ENCODE results near the gene GALNT3. TPM values are rescaled to one million over a fixed set of nuclear protein-coding genes. Genes with fewer than 3 reads are reported as not detected.

The GALNT3 gene
- total RNA-seq, 4 donors from 2014 or later: 0.94 to 8.4 (median 3.1) TPM

GRCh38 chr2:165810418-165810817 is 16.4 kb upstream of the GALNT3 start:
- ATAC-seq: no peak
- no peak for TF ChIP-seq POLR2AphosphoS5 (IDR thresholded peaks at IDR 0.05)
- no peak for TF ChIP-seq POLR2A (IDR thresholded peaks at IDR 0.05)
- no peak for TF ChIP-seq CTCF (IDR thresholded peaks at IDR 0.05)
- no peak for TF ChIP-seq EP300 (IDR thresholded peaks at IDR 0.05)
- H3K4me1 ChIP-seq: no peaks in the 10 kb centered on the region
- H3K27me3 ChIP-seq: no peaks in the 10 kb centered on the region
- H3K9me3 ChIP-seq: no peaks in the 10 kb centered on the region
- no peak overlapping the region for H3K4me3 ChIP-seq
- no peaks in the 10 kb centered on the region for H3K36me3 ChIP-seq
- WGBS, 2 donors (ENCODE audit: low coverage in 1 of 2): 81 to 86% methylated on average over 7 to 9 of the region's 9 CpGs
- no peak overlapping the region for H3K27ac ChIP-seq

DNA sequence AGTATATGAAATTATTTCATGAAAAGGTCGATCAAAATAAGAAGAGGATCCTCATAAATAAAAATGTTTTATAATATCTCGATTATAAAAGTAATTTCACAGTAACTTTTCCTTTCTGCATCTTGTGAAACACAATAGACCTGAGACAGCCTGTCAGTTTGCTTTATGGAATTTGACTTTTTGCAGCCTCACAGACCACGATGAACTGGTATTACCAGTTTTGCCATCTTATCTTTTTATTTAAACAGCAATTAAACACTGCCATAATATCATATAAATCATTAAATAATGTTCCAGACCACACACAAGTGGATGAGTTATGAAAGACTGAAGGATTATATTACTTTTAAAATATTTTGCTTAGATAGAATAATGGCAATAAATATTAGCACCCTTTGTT is 10.7 kb upstream of the GALNT3 start:
- ATAC-seq: no peak
- no peaks in the 10 kb centered on the region for H3K36me3 ChIP-seq
- no peak overlapping the region for H3K27ac ChIP-seq
- TF ChIP-seq EP300 (IDR thresholded peaks at IDR 0.05) (no peak), CTCF (IDR thresholded peaks at IDR 0.05) (no peak), POLR2A (IDR thresholded peaks at IDR 0.05) (no peak), POLR2AphosphoS5 (IDR thresholded peaks at IDR 0.05) (no peak)
- WGBS, 2 donors (ENCODE audit: low coverage in 1 of 2): 51 to 57% methylated on average over 3 of the region's 3 CpGs
- no peaks in the 10 kb centered on the region for H3K27me3 ChIP-seq
- no peaks in the 10 kb centered on the region for H3K9me3 ChIP-seq
- no peaks in the 10 kb centered on the region for H3K4me1 ChIP-seq
- no peak overlapping the region for H3K4me3 ChIP-seq

- Histone ChIP-seq H3K4me3 (no peak overlapping the region), H3K27me3 (no peaks in the 10 kb centered on the region), H3K27ac (no peak overlapping the region), H3K9me3 (no peaks in the 10 kb centered on the region), H3K4me1 (no peaks in the 10 kb centered on the region), H3K36me3 (no peaks in the 10 kb centered on the region)
- WGBS, 2 donors (ENCODE audit: low coverage in 1 of 2): 61 to 89% methylated on average over 4 of the region's 4 CpGs
- no peak for TF ChIP-seq POLR2AphosphoS5 (IDR thresholded peaks at IDR 0.05)
- TF ChIP-seq CTCF (IDR thresholded peaks at IDR 0.05): no peak
- no peak for TF ChIP-seq POLR2A (IDR thresholded peaks at IDR 0.05)
- TF ChIP-seq EP300 (IDR thresholded peaks at IDR 0.05): no peak
- ATAC-seq: no peak
Observed at GRCh38 chr2:165803123-165803760, 9.2 kb upstream of the GALNT3 start.

- H3K4me3 ChIP-seq: no peak overlapping the region
- H3K36me3 ChIP-seq: no peaks in the 10 kb centered on the region
- no peaks in the 10 kb centered on the region for H3K4me1 ChIP-seq
- no peak for ATAC-seq
- no peak for TF ChIP-seq EP300 (IDR thresholded peaks at IDR 0.05)
- no peak for TF ChIP-seq POLR2AphosphoS5 (IDR thresholded peaks at IDR 0.05)
- no peaks in the 10 kb centered on the region for H3K27me3 ChIP-seq
- 96 to 100% methylated on average over 1 to 3 of the region's 3 CpGs for WGBS, 2 donors (ENCODE audit: low coverage in 1 of 2)
- H3K9me3 ChIP-seq: no peaks in the 10 kb centered on the region
- H3K27ac ChIP-seq: no peak overlapping the region
Observed at GRCh38 chr2:165801176-165801575, 7.1 kb upstream of the GALNT3 start.

DNA sequence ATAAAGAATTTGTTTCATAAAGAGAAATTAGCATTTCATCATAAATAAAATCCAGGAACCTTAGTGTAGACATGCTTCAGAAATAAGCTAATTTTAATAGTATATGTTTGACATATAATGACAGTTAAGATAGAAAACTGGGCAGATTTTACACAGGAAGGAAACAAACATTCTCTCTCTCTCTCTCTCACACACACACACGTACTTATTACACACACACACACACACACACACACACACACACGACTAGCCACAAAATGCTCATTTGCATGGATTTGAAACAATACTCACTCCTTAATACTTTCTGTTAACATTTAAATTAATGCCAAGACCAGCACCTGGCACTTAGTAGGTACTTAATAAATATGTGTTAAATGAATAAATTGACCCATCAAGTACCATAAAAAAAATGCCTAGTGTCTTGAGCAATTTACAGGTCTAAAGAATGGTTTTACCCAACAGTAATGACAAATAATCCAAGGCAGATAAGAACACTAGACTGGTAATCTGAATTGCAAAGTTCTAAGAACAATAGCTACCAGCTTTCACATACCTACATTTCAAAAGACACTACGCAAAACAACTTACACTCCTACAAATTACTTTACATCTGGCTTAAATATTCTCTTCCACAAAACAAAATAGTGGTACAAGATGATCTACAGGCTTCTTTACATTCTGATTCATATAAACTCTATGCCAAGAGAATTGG is 2.9 kb upstream of the GALNT3 start:
- no peak for ATAC-seq
- no peak overlapping the region for H3K4me3 ChIP-seq
- peaks cover 22% of the 10 kb centered on the region for H3K27me3 ChIP-seq
- H3K27ac ChIP-seq: no peak overlapping the region
- H3K4me1 ChIP-seq: peaks cover 0 to 21% (median 13%) of the 10 kb centered on the region in 3 donors
- no peaks in the 10 kb centered on the region for H3K9me3 ChIP-seq
- 51 to 55% methylated on average over 3 of the region's 3 CpGs for WGBS, 2 donors (ENCODE audit: low coverage in 1 of 2)
- no peak for TF ChIP-seq POLR2A (IDR thresholded peaks at IDR 0.05)
- TF ChIP-seq POLR2AphosphoS5 (IDR thresholded peaks at IDR 0.05): no peak
- TF ChIP-seq EP300 (IDR thresholded peaks at IDR 0.05): no peak
- no peak for TF ChIP-seq CTCF (IDR thresholded peaks at IDR 0.05)
- H3K36me3 ChIP-seq: no peaks in the 10 kb centered on the region
